ENCODE data around the gene SH3YL1. TPM values are rescaled to one million over a fixed set of nuclear protein-coding genes. Genes with fewer than 3 reads are reported as not detected.

Gene SH3YL1
- polyA plus RNA-seq, 4 donors: 75.5 to 133 (median 107) TPM

DNA sequence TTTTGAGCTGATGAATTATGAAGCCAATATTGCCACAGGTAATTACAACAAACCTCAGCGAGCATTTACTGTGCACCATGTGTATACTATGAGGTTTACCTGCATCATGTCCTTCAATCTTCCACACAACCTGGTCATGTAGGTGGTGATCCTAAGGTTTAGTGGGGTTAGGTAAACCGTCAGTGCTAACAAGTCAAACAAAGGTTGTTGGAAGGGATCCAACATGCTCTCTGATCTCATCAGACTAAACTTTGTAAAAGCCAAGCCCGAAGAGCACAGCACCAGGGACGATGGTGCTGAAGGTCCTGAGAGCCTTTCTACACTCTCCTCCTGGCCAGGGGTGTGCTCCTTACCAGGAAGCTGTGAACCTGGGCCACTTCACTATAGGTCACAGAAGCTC lies 29.4 kb downstream of the SH3YL1 start:
- peaks cover 7 to 20% (median 9%) of the 10 kb centered on the region in 3 donors for H3K36me3 ChIP-seq (ENCODE audit: control insufficient read depth in 3 of 3, insufficient read depth in 2 of 3, low read depth in 1 of 3, low read length in 3 of 3)
- H3K9me3 ChIP-seq (ENCODE audit: control insufficient read depth in 2 of 2, insufficient read depth in 1 of 2, low read depth in 1 of 2, low read length in 1 of 2): no peaks in the 10 kb centered on the region
- no peak for DNase-seq
- H3K4me3 ChIP-seq (ENCODE audit: low read depth in 1 of 3, low read length in 3 of 3): no peak overlapping the region
- no peak for FAIRE-seq
- no peaks in the 10 kb centered on the region for H3K27me3 ChIP-seq (ENCODE audit: control insufficient read depth in 3 of 3, insufficient read depth in 3 of 3, low read length in 3 of 3)
- no peaks in the 10 kb centered on the region for H3K4me1 ChIP-seq (ENCODE audit: control insufficient read depth in 3 of 3, insufficient read depth in 2 of 3, low read depth in 1 of 3, low read length in 2 of 3)
- no peak overlapping the region for H3K27ac ChIP-seq (ENCODE audit: low read depth in 1 of 3, low read length in 2 of 3)
- 65 to 77% (median 74%) methylated on average over 4 of the region's 4 CpGs for WGBS, 3 donors

DNA sequence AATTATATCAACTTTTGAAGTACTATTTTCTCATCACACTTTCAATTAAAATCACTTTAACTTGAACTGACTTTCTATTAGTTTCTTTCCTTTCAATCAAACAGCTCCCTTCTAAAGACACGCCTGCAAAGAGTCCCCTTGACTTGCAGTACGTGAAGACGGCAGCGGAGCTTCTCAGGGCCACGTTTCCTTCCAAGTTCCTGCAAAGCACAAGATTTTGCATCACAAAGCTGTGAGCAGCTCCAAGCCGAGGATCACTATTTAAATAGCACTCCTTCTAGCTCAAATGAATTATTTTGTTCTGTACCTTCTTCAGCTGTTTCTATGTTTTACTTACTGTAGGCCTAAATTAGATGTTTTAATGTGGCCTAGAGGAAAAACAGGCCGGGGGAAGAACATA lies 30.8 kb downstream of the SH3YL1 start:
- Histone ChIP-seq H3K4me1 (ENCODE audit: control insufficient read depth in 3 of 3, insufficient read depth in 2 of 3, low read depth in 1 of 3, low read length in 2 of 3) (no peaks in the 10 kb centered on the region), H3K36me3 (ENCODE audit: control insufficient read depth in 3 of 3, insufficient read depth in 2 of 3, low read depth in 1 of 3, low read length in 3 of 3) (peaks cover 7 to 25% (median 13%) of the 10 kb centered on the region in 3 donors), H3K27ac (ENCODE audit: low read depth in 1 of 3, low read length in 2 of 3) (no peak overlapping the region), H3K27me3 (ENCODE audit: control insufficient read depth in 3 of 3, insufficient read depth in 3 of 3, low read length in 3 of 3) (no peaks in the 10 kb centered on the region), H3K4me3 (ENCODE audit: low read depth in 1 of 3, low read length in 3 of 3) (no peak overlapping the region), H3K9me3 (ENCODE audit: control insufficient read depth in 2 of 2, insufficient read depth in 1 of 2, low read depth in 1 of 2, low read length in 1 of 2) (no peaks in the 10 kb centered on the region)
- FAIRE-seq (no peak), DNase-seq (no peak)
- WGBS, 3 donors: 74 to 94% (median 82%) methylated on average over 7 of the region's 7 CpGs

DNA sequence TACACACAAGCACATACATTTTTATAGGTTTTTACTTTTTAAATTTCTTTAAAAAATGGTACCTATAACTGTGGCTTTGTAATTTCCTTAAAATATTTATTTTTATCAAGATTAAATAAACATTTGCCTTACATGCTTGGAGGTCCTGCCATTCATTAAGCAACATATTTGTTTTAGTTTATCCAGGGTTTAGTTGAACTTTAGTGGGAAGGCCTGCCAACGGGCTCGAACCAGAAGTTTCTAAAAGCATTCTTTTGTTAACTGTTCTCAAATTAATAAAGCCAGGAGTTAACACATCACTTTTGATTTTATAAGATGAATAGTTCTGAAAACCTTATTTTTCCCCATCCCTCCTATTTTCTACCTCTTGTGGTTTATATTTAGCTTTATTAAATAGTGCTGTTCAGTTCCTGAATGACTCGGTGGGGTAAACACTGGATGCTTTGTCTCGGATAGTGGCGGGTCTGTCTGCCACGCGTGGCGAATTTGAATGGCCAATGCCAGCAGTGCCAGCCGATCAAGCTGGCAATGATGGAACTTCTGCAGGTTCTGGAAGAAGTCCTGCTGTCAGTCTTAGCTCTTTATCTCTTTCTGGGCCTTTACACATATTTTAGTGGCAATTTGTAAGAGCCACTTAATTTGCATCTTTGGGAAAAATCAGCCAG lies 32.2 kb downstream of the SH3YL1 start:
- Histone ChIP-seq H3K4me3 (ENCODE audit: low read depth in 1 of 3, low read length in 3 of 3) (no peak overlapping the region), H3K4me1 (ENCODE audit: control insufficient read depth in 3 of 3, insufficient read depth in 2 of 3, low read depth in 1 of 3, low read length in 2 of 3) (no peaks in the 10 kb centered on the region), H3K27me3 (ENCODE audit: control insufficient read depth in 3 of 3, insufficient read depth in 3 of 3, low read length in 3 of 3) (no peaks in the 10 kb centered on the region), H3K9me3 (ENCODE audit: control insufficient read depth in 2 of 2, insufficient read depth in 1 of 2, low read depth in 1 of 2, low read length in 1 of 2) (no peaks in the 10 kb centered on the region), H3K27ac (ENCODE audit: low read depth in 1 of 3, low read length in 2 of 3) (no peak overlapping the region), H3K36me3 (ENCODE audit: control insufficient read depth in 3 of 3, insufficient read depth in 2 of 3, low read depth in 1 of 3, low read length in 3 of 3) (peaks cover 7 to 21% (median 18%) of the 10 kb centered on the region in 3 donors)
- FAIRE-seq (peak; percentile 78), DNase-seq (no peak)
- WGBS, 3 donors: 82 to 89% (median 89%) methylated on average over 9 of the region's 9 CpGs

DNA sequence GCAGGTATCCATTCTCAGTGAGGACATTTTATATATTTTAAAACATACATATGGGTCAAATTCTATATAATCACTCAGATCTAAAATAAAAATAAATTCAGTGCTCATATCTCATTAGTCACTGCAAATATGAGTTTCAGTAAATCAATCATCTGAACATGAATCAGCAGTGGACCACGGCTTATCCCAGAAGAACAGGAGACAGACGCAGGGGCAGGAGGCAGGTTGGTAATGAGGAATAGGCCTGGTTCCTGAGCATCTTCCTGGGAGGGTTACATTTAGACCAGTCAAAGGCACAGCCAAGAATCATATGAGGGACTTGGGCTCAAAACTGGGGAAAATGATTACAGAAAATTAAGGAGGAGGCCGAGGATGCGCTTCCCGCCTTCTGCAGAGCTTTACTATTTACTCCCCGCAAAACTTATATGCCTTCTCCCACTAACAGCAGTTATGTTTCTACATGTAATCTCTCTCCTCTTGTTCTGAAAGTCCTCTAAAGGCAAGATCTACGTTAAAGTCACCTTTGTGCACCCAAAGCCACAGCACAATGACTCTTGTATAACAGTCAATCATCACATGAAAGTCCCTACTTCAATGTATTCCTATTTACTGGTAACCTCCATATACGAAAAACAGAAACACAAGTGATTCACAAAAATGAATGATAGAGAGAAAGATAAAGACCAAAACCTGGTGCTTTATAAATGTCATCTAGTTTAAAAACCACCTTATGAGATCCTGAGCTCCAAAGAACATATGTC lies 35.1 kb downstream of the SH3YL1 start:
- no peak for DNase-seq
- Histone ChIP-seq H3K27me3 (ENCODE audit: control insufficient read depth in 3 of 3, insufficient read depth in 3 of 3, low read length in 3 of 3) (no peaks in the 10 kb centered on the region), H3K27ac (ENCODE audit: low read depth in 1 of 3, low read length in 2 of 3) (no peak overlapping the region), H3K4me1 (ENCODE audit: control insufficient read depth in 3 of 3, insufficient read depth in 2 of 3, low read depth in 1 of 3, low read length in 2 of 3) (no peaks in the 10 kb centered on the region), H3K4me3 (ENCODE audit: low read depth in 1 of 3, low read length in 3 of 3) (no peak overlapping the region), H3K9me3 (ENCODE audit: control insufficient read depth in 2 of 2, insufficient read depth in 1 of 2, low read depth in 1 of 2, low read length in 1 of 2) (no peaks in the 10 kb centered on the region), H3K36me3 (ENCODE audit: control insufficient read depth in 3 of 3, insufficient read depth in 2 of 3, low read depth in 1 of 3, low read length in 3 of 3) (peaks cover 7 to 24% (median 21%) of the 10 kb centered on the region in 3 donors)
- WGBS, 3 donors: 90 to 94% (median 93%) methylated on average over 8 of the region's 8 CpGs
- no peak for FAIRE-seq

DNA sequence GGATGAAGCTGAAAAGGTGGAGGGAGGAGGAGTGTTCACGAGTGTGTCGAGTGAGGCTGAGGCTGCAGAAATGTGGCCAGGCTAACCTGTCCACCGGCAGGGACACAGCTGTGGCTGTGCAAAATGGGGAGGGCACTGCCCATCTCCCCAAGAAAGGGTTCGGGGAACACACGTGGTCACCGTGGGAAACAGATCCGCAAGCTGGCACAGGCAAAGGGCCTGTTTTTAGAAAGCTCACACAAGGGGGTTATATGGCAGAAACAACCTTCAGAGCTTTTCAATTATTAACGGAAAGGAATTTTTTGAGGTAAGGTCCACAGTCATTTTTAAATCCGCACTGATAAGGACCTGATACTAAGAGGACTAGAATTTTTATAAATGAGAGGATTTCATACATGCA lies 35.7 kb downstream of the SH3YL1 start:
- H3K9me3 ChIP-seq (ENCODE audit: control insufficient read depth in 2 of 2, insufficient read depth in 1 of 2, low read depth in 1 of 2, low read length in 1 of 2): no peaks in the 10 kb centered on the region
- H3K4me1 ChIP-seq (ENCODE audit: control insufficient read depth in 3 of 3, insufficient read depth in 2 of 3, low read depth in 1 of 3, low read length in 2 of 3): no peaks in the 10 kb centered on the region
- no peaks in the 10 kb centered on the region for H3K27me3 ChIP-seq (ENCODE audit: control insufficient read depth in 3 of 3, insufficient read depth in 3 of 3, low read length in 3 of 3)
- WGBS, 3 donors: 88 to 93% (median 92%) methylated on average over 9 of the region's 9 CpGs
- no peak overlapping the region for H3K4me3 ChIP-seq (ENCODE audit: low read depth in 1 of 3, low read length in 3 of 3)
- no peak overlapping the region for H3K27ac ChIP-seq (ENCODE audit: low read depth in 1 of 3, low read length in 2 of 3)
- no peak for DNase-seq
- H3K36me3 ChIP-seq (ENCODE audit: control insufficient read depth in 3 of 3, insufficient read depth in 2 of 3, low read depth in 1 of 3, low read length in 3 of 3): peaks cover 7 to 28% (median 23%) of the 10 kb centered on the region in 3 donors
- FAIRE-seq: no peak

DNA sequence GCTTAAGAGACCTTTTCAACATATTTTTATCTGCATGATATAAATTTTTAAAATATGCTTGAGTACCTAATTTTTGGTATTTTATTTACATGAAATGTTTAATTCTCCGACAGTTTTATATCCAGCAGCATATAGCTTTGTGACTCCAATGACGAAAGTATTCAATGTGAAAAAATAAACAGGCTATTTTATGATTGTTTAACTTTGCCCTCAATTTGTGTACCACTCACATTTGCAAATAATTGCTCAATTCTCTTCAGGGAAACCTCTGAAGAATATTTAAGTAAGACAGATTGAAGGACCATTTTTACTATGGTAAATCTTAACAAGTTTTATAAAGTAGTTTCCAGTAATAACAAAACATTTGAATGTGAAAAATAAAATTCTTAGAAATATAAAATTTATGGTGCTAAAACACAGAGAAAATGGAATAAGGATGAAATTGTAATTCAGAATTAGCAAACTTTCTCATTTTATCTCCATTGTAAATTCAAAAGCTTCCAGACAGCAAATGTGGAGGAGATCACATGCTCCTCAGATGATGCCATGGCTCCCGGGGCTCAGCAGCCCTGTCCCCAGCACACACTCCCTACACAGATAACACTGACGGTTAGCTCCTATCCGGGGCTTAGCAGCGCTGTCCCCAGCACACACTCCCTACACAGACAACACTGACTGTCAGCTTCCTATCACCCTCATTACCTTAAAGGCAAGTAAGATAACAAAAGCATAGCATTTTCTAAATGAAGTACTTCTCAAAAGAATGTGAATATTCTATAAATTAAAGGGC lies 39.7 kb downstream of the SH3YL1 start:
- Histone ChIP-seq H3K4me1 (ENCODE audit: control insufficient read depth in 3 of 3, insufficient read depth in 2 of 3, low read depth in 1 of 3, low read length in 2 of 3) (no peaks in the 10 kb centered on the region), H3K9me3 (ENCODE audit: control insufficient read depth in 2 of 2, insufficient read depth in 1 of 2, low read depth in 1 of 2, low read length in 1 of 2) (no peaks in the 10 kb centered on the region), H3K4me3 (ENCODE audit: low read depth in 1 of 3, low read length in 3 of 3) (no peak overlapping the region), H3K27me3 (ENCODE audit: control insufficient read depth in 3 of 3, insufficient read depth in 3 of 3, low read length in 3 of 3) (no peaks in the 10 kb centered on the region), H3K36me3 (ENCODE audit: control insufficient read depth in 3 of 3, insufficient read depth in 2 of 3, low read depth in 1 of 3, low read length in 3 of 3) (peaks cover 0 to 35% (median 20%) of the 10 kb centered on the region in 3 donors), H3K27ac (ENCODE audit: low read depth in 1 of 3, low read length in 2 of 3) (no peak overlapping the region)
- 91 to 95% (median 95%) methylated on average over 6 of the region's 6 CpGs for WGBS, 3 donors
- FAIRE-seq: no peak
- no peak for DNase-seq

DNA sequence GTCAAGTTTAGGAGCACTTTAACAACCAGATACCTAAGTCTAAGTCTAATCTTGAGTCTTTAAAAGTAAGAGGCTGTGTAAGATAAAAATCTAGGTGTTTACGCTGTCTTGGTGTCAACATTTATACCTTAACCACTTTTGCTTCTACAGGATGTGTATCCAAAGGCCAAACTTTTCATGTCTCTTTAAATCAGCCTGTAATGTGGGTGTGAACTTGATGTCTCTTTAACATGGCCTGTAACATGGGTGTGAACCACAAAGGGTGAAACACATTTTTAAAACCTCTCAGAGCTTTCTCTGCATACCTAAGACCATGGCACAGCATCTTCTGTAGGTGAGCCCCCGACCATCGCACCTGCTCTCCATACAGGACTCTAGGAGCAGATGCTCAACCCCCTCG lies 40.4 kb downstream of the SH3YL1 start:
- DNase-seq (no peak), FAIRE-seq (no peak)
- H3K36me3 ChIP-seq (ENCODE audit: control insufficient read depth in 3 of 3, insufficient read depth in 2 of 3, low read depth in 1 of 3, low read length in 3 of 3): peaks cover 0 to 32% (median 21%) of the 10 kb centered on the region in 3 donors

DNA sequence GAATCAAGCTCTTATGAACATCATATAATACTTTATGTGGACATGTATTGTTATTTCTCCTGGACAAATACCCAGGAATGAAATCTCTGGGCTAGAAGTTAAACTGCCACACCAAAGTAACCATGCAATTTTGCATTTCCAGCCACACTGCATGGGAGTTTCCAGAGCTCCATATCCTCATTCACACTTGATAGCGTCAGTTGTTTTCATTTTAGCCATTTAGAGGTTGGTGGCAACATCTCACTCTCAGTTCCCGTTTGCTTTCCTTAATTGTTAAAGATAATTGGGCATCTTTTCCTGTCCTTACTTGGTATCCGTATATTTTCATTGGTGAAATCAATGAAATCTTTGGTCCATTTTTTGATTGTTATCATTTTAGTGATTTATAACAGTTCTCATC lies 47.8 kb downstream of the SH3YL1 start:
- no peak for FAIRE-seq
- Histone ChIP-seq H3K36me3 (ENCODE audit: control insufficient read depth in 3 of 3, insufficient read depth in 2 of 3, low read depth in 1 of 3, low read length in 3 of 3) (peaks cover 0 to 9% (median 9%) of the 10 kb centered on the region in 3 donors), H3K9me3 (ENCODE audit: control insufficient read depth in 2 of 2, insufficient read depth in 1 of 2, low read depth in 1 of 2, low read length in 1 of 2) (peaks cover 0 to 5% of the 10 kb centered on the region in 2 donors), H3K27me3 (ENCODE audit: control insufficient read depth in 3 of 3, insufficient read depth in 3 of 3, low read length in 3 of 3) (peaks cover 0 to 2% (median 0%) of the 10 kb centered on the region in 3 donors), H3K4me3 (ENCODE audit: low read depth in 1 of 3, low read length in 3 of 3) (no peak overlapping the region), H3K4me1 (ENCODE audit: control insufficient read depth in 3 of 3, insufficient read depth in 2 of 3, low read depth in 1 of 3, low read length in 2 of 3) (no peaks in the 10 kb centered on the region), H3K27ac (ENCODE audit: low read depth in 1 of 3, low read length in 2 of 3) (no peak overlapping the region)
- WGBS, 3 donors: 79 to 86% (median 86%) methylated on average over 3 of the region's 3 CpGs
- no peak for DNase-seq

More for the DNA sequence above, 40.4 kb downstream of the SH3YL1 start:
- Histone ChIP-seq H3K27ac (ENCODE audit: low read depth in 1 of 3, low read length in 2 of 3) (no peak overlapping the region), H3K9me3 (ENCODE audit: control insufficient read depth in 2 of 2, insufficient read depth in 1 of 2, low read depth in 1 of 2, low read length in 1 of 2) (no peaks in the 10 kb centered on the region), H3K27me3 (ENCODE audit: control insufficient read depth in 3 of 3, insufficient read depth in 3 of 3, low read length in 3 of 3) (no peaks in the 10 kb centered on the region), H3K4me3 (ENCODE audit: low read depth in 1 of 3, low read length in 3 of 3) (no peak overlapping the region), H3K4me1 (ENCODE audit: control insufficient read depth in 3 of 3, insufficient read depth in 2 of 3, low read depth in 1 of 3, low read length in 2 of 3) (no peaks in the 10 kb centered on the region)
- 85 to 97% (median 97%) methylated on average over 4 of the region's 4 CpGs for whole genome bisulfite sequencing, 3 donors
